Measurements from ENCODE around the gene MEG3. TPM values are rescaled to one million over a fixed set of nuclear protein-coding genes. Genes with fewer than 3 reads are reported as not detected.

MEG3 gene
- total and polyA plus RNA-seq, 2 of the 8 experiments (the other 6 are each of a cell fraction or from before 2014, with no cell fraction given), result 0.17 to 1.1 TPM

DNA sequence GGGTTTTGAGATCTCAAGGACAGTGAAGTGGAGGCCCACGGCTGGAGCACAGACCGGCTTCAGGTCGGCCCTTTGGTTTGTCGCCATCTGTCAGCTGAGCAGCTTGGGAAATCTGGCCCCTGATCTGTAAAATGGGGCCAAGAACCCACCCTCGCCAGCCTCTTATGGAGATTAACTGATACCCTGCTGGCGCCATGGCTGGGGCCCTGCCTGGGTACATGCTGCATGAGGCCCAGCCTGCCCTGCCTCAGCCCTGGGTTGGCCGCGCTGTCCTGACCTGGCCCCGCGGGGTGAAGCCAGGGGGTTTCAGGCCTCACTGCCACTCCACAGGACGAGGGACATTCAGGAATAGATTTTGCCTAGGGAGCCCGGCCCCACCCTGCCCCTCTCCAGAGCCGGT lies 33.9 kb upstream of the MEG3 start:
- Histone ChIP-seq H3K9me3 (ENCODE audit: insufficient read depth in 2 of 2, low read depth in 1 of 2, low read length in 1 of 2) (no peaks in the 10 kb centered on the region), H4K91ac (replicated peaks; ENCODE audit: insufficient read length, low read length) (no peak overlapping the region), H3K36me3 (ENCODE audit: control insufficient read depth in 2 of 4, insufficient read depth in 4 of 4, low read length in 3 of 4) (no peaks in the 10 kb centered on the region), H4K5ac (ENCODE audit: insufficient read length, low read depth, low read length) (no peak overlapping the region), H3K79me2 (ENCODE audit: control insufficient read depth in 1 of 2, insufficient read depth in 2 of 2, low read length in 2 of 2) (no peaks in the 10 kb centered on the region), H2BK120ac (replicated peaks; ENCODE audit: low read depth, low read length) (no peak overlapping the region), H2BK15ac (ENCODE audit: low read length) (no peak overlapping the region), H2AFZ (ENCODE audit: low read length) (no peak overlapping the region), H4K20me1 (replicated peaks in 1 of 2; ENCODE audit: control insufficient read depth in 1 of 2, insufficient read depth in 2 of 2, low read length in 2 of 2) (no peaks in the 10 kb centered on the region), H2BK20ac (ENCODE audit: low read length) (no peak overlapping the region), H3K14ac (ENCODE audit: insufficient read length) (no peak overlapping the region), H3K4me1 (replicated peaks in 1 of 4; ENCODE audit: control insufficient read depth in 3 of 4, insufficient read depth in 4 of 4, low read length in 3 of 4) (no peaks in the 10 kb centered on the region), H2AK5ac (ENCODE audit: low read depth, low read length) (no peak overlapping the region), H4K8ac (ENCODE audit: extremely low read depth, insufficient read depth, low read length) (no peak overlapping the region), H2BK5ac (ENCODE audit: low read depth, low read length) (no peak overlapping the region), H3K4me2 (ENCODE audit: insufficient read depth in 1 of 2, low read depth in 2 of 2, low read length in 2 of 2) (no peak overlapping the region), H3K9ac (replicated peaks in 1 of 4; ENCODE audit: extremely low read depth in 1 of 4, low read depth in 3 of 4, low read length in 3 of 4) (no peak overlapping the region), H3K18ac (ENCODE audit: extremely low read depth, low read length) (no peak overlapping the region; the same call in 1 of the 2 replicates), H3K4ac (replicated peaks; ENCODE audit: insufficient read length, low read depth, low read length) (no peak overlapping the region), H3K56ac (replicated peaks; ENCODE audit: insufficient read length, low read depth, low read length) (no peak overlapping the region), H3K23me2 (ENCODE audit: low read depth, low read length) (no peaks in the 10 kb centered on the region), H3K79me1 (ENCODE audit: low read depth, low read length) (no peaks in the 10 kb centered on the region), H3K4me3 (ENCODE audit: extremely low read depth in 1 of 4, insufficient read depth in 2 of 4, low read depth in 3 of 4, low read length in 4 of 4) (no peak overlapping the region), H3K27me3 (replicated peaks in 1 of 4; ENCODE audit: control insufficient read depth in 3 of 4, extremely low read depth in 1 of 4, insufficient read depth in 3 of 4, low read length in 3 of 4) (no peaks in the 10 kb centered on the region), H3K27ac (ENCODE audit: low read depth, low read length) (no peak overlapping the region), H2BK12ac (ENCODE audit: low read depth, low read length) (no peak overlapping the region), H3K23ac (ENCODE audit: insufficient read length) (no peak overlapping the region)
- POLR2A ChIA-PET (ENCODE audit: partially characterized antibody), result no interaction called here
- TF ChIP-seq PHF8 (conservative IDR thresholded peaks at IDR 0.05; ENCODE audit: low read depth, low read length) (no peak), NRF1 (IDR thresholded peaks at IDR 0.05; ENCODE audit: low read depth, low read length) (no peak), TEAD4 (IDR thresholded peaks at IDR 0.05; ENCODE audit: low read depth, low read length) (no peak), HDAC2 (IDR thresholded peaks at IDR 0.05; ENCODE audit: borderline replicate concordance in 1 of 2, low read depth in 2 of 2, low read length in 2 of 2) (no peak), KDM1A (IDR thresholded peaks at IDR 0.05; ENCODE audit: borderline replicate concordance, low read length) (no peak), JUN (IDR thresholded peaks at IDR 0.05; ENCODE audit: low read depth, low read length) (no peak), SRF (IDR thresholded peaks at IDR 0.05; ENCODE audit: low read depth, low read length) (no peak), POLR2A (IDR thresholded peaks at IDR 0.05; ENCODE audit: control extremely low read depth in 1 of 2, low read depth in 2 of 2, low read length in 2 of 2) (no peak), POU5F1 (IDR thresholded peaks at IDR 0.05; ENCODE audit: low read depth, low read length) (no peak), CREB1 (IDR thresholded peaks at IDR 0.05) (no peak), CHD2 (IDR thresholded peaks at IDR 0.05; ENCODE audit: low read length) (no peak), CHD1 (IDR thresholded peaks at IDR 0.05; ENCODE audit: low read depth, low read length) (no peak)
- 91% methylated on average over 9 of the region's 13 CpGs; no CpG with 5 or more reads in 1 of the 2 experiments for WGBS, 2 experiments (ENCODE audit: extremely low coverage in 1 of 2, insufficient coverage in 1 of 2, insufficient read length in 1 of 2, insufficient replicate concordance in 2 of 2, low coverage in 1 of 2, low lambda C conversion rate in 2 of 2, missing lambda C conversion rate in 1 of 2)
- CTCF ChIA-PET (ENCODE audit: partially characterized antibody), result interaction anchor here (1.4 to 1.5 kb wide), 2 partner anchors 24 to 111 kb away, joined by 4 read pairs; partner anchors contain the start of gene RTL1
- DNase-seq (ENCODE audit: low read depth in 1 of 2, low spot score in 2 of 2) (no peak), FAIRE-seq (no peak)

Measured in H1 (cell line).